Measurements from ENCODE around the gene FAM107B. TPM values are rescaled to one million over a fixed set of nuclear protein-coding genes. Genes with fewer than 3 reads are reported as not detected.

Gene FAM107B
- total and polyA plus RNA-seq, 2 of the 4 experiments (the other 2 are of a cell fraction): 26.4 to 27.1 TPM

Small RNA genes lying within 50 kb of the gene (microRNA-seq; reads per million reads assigned to microRNA genes)
- gene RNA5SP302 (ENCODE audit: insufficient read depth, insufficient read length): not detected

Small RNA genes lying within 50 kb of the gene (small RNA-seq; reads per million reads assigned to genes)
- gene RNA5SP302: 0 to 2.9 (median 0.60) reads per million in 5 experiments

Other genes starting within 250 kb of the FAM107B start
- gene CDNF, start 63.1 kb upstream of the FAM107B start, total RNA-seq (2012; rRNA removed): 0.72 and 0.83 TPM in 2 replicates
- gene CDNF, start 63.1 kb upstream of the FAM107B start, polyA plus RNA-seq (2012; rRNA removed): 1.1 and 1.3 TPM in 2 replicates
- gene HSPA14, start 63.4 kb upstream of the FAM107B start, total RNA-seq (2012; rRNA removed): 11.8 and 15.6 TPM in 2 replicates
- gene HSPA14, start 63.4 kb upstream of the FAM107B start, polyA plus RNA-seq (2012; rRNA removed): 8.7 and 10.3 TPM in 2 replicates
- 16.0 and 17.2 TPM in 2 replicates for gene MSANTD7, start 63.4 kb upstream of the FAM107B start, total RNA-seq (2012; rRNA removed)
- 4.2 and 4.7 TPM in 2 replicates for gene MSANTD7, start 63.4 kb upstream of the FAM107B start, polyA plus RNA-seq (2012; rRNA removed)
- 14.5 and 23.3 TPM in 2 replicates for gene SUV39H2, start 104.0 kb upstream of the FAM107B start, total RNA-seq (2012; rRNA removed)
- 3.6 and 5.3 TPM in 2 replicates for gene SUV39H2, start 104.0 kb upstream of the FAM107B start, polyA plus RNA-seq (2012; rRNA removed)
- 8.1 TPM in 2 replicates for gene DCLRE1C, start 179.2 kb upstream of the FAM107B start, total RNA-seq (2012; rRNA removed)
- gene DCLRE1C, start 179.2 kb upstream of the FAM107B start, polyA plus RNA-seq (2012; rRNA removed): 2.6 and 2.9 TPM in 2 replicates
- not detected in 2 replicates for gene MEIG1, start 184.5 kb upstream of the FAM107B start, total RNA-seq (2012; rRNA removed)
- not detected in 2 replicates for gene MEIG1, start 184.5 kb upstream of the FAM107B start, polyA plus RNA-seq (2012; rRNA removed)

All from IMR-90 (cell line).